GM12864 (cell line): ENCODE measurements around the gene SDC3.

Experiments used
- DNase-seq: peaks from one replicate; pipeline ENCODE4 v3.0.0-alpha.2; 2011; ENCODE audit warnings: low read depth
- H3K4me3 ChIP-seq: 2 replicates; pipeline ENCODE4 v1.5.1; 2011; ENCODE audit warnings: mild to moderate bottlenecking, low read depth, low read length, control low read depth
- CTCF ChIP-seq: IDR thresholded peaks from 2 replicates; pipeline ENCODE4 v1.5.1; 2011; ENCODE audit warnings: low read depth, mild to moderate bottlenecking, moderate library complexity, low read length, control low read depth, inconsistent platforms; ENCODE audit errors: missing control alignments

Gene SDC3

GRCh38 chr1:30880678-30881318, 27.8 kb downstream of the SDC3 start:
- TF ChIP-seq CTCF = no peak
- no peak for DNase-seq
- H3K4me3 ChIP-seq = no peak overlapping the region

DNA sequence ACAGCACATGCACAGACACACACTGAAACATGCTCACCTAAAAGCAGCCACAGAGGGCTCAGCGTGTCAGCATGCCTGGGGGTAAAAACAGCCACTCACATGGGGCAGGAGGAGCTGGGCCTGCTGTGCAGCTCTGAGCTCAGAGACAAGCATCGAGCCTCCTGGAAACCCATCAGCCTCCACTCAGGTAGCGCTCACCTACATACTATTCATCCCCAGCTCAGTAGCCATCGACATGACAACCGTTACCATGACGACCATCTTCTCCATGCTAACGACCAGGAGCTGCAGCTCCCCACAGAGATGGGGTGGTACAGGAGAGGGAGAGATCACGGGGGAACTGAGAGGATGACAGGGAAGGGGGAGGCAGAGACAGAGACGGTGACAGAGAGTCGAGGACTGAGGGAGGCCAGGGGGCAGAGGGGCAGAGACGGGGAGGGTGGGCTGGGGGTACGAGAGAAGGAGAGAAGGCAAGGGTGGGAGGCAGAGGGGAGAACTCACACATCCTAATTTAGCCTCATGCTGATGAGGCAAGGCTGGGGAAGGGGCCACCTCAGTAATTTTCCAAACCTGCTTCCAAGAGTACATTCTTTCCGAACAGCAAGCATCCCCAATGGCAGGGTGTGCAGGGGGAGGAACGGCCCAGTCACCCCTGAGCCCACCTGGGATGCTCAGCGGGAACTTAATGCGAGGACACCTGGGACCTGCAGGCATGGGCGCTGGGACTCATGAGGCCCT, 28.4 kb downstream of the SDC3 start:
- no peak overlapping the region for H3K4me3 ChIP-seq
- TF ChIP-seq CTCF = no peak
- DNase-seq = no peak

DNA sequence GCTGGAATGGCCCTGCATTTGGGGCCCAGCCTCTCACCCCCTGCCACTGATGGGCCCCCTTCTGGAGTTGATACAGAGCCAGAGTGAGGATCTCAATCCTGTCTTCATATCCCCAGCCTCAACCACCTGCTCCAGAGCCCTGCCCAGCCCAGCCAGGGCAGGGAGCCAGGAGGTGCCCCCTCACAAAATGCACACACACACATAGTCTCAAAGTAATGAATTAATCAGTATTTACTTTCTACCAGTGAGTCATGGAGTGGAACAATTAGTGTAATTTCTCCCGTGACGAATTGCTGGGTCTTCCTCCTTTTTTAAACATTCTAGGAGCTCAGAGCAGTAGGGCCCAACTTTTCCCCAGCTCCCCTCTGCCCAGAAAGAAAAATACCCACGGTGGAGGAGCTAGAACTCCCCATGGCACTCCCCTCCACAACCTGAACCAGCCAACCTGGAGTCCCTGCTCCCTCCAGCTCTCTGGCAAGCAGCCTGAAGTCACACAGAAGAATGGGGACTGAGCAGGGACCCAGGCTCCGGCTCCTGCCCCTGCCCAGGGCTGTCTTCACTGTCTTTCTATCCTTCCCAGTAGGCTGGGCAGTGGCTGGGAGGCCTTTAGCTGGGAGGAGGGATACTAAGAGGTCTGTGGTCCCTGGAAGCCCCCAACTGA, 29.3 kb downstream of the SDC3 start:
- no peak overlapping the region for H3K4me3 ChIP-seq
- TF ChIP-seq CTCF = no peak
- no peak for DNase-seq

- TF ChIP-seq CTCF = no peak
- H3K4me3 ChIP-seq = no peak overlapping the region
- DNase-seq = no peak
Observed at GRCh38 chr1:30878559-30878958, 30.0 kb downstream of the SDC3 start.

- DNase-seq = no peak
- H3K4me3 ChIP-seq = no peak overlapping the region
- TF ChIP-seq CTCF = no peak
Observed at GRCh38 chr1:30878016-30878415, 30.5 kb downstream of the SDC3 start.

- DNase-seq = no peak
- H3K4me3 ChIP-seq = no peak overlapping the region
- no peak for TF ChIP-seq CTCF
Observed at GRCh38 chr1:30877205-30877912, 31.2 kb downstream of the SDC3 start.
